Gastrocnemius medialis (tissue), 4 donors: ENCODE results near the gene BHLHE41. TPM values are rescaled to one million over a fixed set of nuclear protein-coding genes. Genes with fewer than 3 reads are reported as not detected.

Experiments used
- ATAC-seq, 2 donors: fragments of 150-250 bp; one replicate each; pipeline ENCODE4 v1.9.1; 2016
- DNase-seq, 2 donors: peaks; one replicate each; pipeline ENCODE4 v3.0.0-alpha.2; 2019
- H3K27ac ChIP-seq, 4 donors: fragments of 200-600 bp; sonication (generic); 1 replicate in 1 of 4; 2 replicates in 3 of 4; pipeline ENCODE4 v1.5.1; 2016 to 2018; ENCODE audit warnings: mild to moderate bottlenecking in 2 of 4, moderate library complexity in 1 of 4
- H3K27me3 ChIP-seq, 3 donors: fragments of 200-600 bp; sonication (generic) in 2 of 3; 1 replicate in 1 of 3; 2 replicates in 2 of 3; pipeline versions ENCODE4 v1.5.1 to v1.6.0; 2016 to 2019; ENCODE audit warnings: mild to moderate bottlenecking in 1 of 3, moderate library complexity in 1 of 3
- H3K36me3 ChIP-seq, 2 donors: fragments of 200-600 bp; sonication (generic) in 1 of 2; one replicate each; pipeline ENCODE4 v1.5.1; 2017 to 2018
- H3K4me1 ChIP-seq, 2 donors: fragments of 200-600 bp; sonication (generic) in 1 of 2; one replicate each; pipeline ENCODE4 v1.5.1; 2016 to 2017; ENCODE audit warnings: mild to moderate bottlenecking in 2 of 2
- H3K4me3 ChIP-seq, 4 donors: fragments of 200-600 bp; sonication (generic) in 3 of 4; 1 replicate in 1 of 4; 2 replicates in 3 of 4; pipeline ENCODE4 v1.5.1; 2016 to 2019; ENCODE audit warnings: mild to moderate bottlenecking in 2 of 4
- H3K9me3 ChIP-seq, 3 donors: fragments of 200-600 bp; sonication (generic) in 2 of 3; 1 replicate in 1 of 3; 2 replicates in 2 of 3; pipeline ENCODE4 v1.5.1; 2016 to 2019
- CTCF ChIP-seq, 5 experiments: fragments of 450-650 bp in 3 of 5; fragments of 200-600 bp in 2 of 5; sonication (generic) in 2 of 5; IDR thresholded peaks in 4 of 5; conservative IDR thresholded peaks in 1 of 5; 1 replicate in 4 of 5; 2 replicates in 1 of 5; pipeline ENCODE4 v1.5.1; 2016 to 2019; ENCODE audit warnings: antibody characterized with exemption in 5 of 5, mild to moderate bottlenecking in 3 of 5, moderate library complexity in 3 of 5
- POLR2A ChIP-seq, 2 donors: fragments of 450-650 bp; IDR thresholded peaks; one replicate each; pipeline ENCODE4 v1.6.1; 2017; ENCODE audit warnings: antibody characterized with exemption in 2 of 2, mild to moderate bottlenecking in 2 of 2, moderate library complexity in 2 of 2
- in situ Hi-C, 4 donors: fragments of 200-750 bp; cut with MboI; loops; one replicate each; pipeline versions ENCODE4 v1.15.0 to v1.8.0; 2017; ENCODE audit warnings: low sequenced_read_pairs in 4 of 4
- intact Hi-C: fragments of 100-400 bp; cut with DNase I; formaldehyde crosslinking; loops from one replicate; pipeline ENCODE4 v1.15.1; 2023; ENCODE audit warnings: low total_unique reads
- total RNA-seq, 4 donors: library from RNA; depleted of rRNA; stranded (reverse); fragments of >200 nt; gene quantifications; one replicate each; pipeline versions ENCODE4 v1.1.0 to v1.2.3, GENCODE V29; 2016

The BHLHE41 gene
- total RNA-seq, 4 donors from 2014 or later = 6.4 to 12.1 (median 9.5) TPM

GRCh38 chr12:26113181-26113654, 11.6 kb downstream of the BHLHE41 start:
- TF ChIP-seq CTCF (IDR thresholded peaks at IDR 0.05 in 4 of 5, conservative IDR thresholded peaks at IDR 0.05 in 1 of 5) (no peak), POLR2A (IDR thresholded peaks at IDR 0.05) (peak; percentile 27 to 28)
- Histone ChIP-seq H3K27ac (peak overlapping the region; percentile 95 to 100 (median 97)), H3K4me3 (peak overlapping the region; percentile 46 to 61 (median 50)), H3K27me3 (no peaks in the 10 kb centered on the region), H3K9me3 (no peaks in the 10 kb centered on the region), H3K36me3 (no peaks in the 10 kb centered on the region), H3K4me1 (peaks cover 80 to 84% of the 10 kb centered on the region in 2 donors)
- in situ Hi-C loops (loop anchor here in 1 of 4 donors (10.0 kb wide), 1 partner anchor 412 kb away; no protein-coding TSS in a partner anchor), intact Hi-C loops (loop anchor here (5.0 to 10.0 kb wide), 2 partner anchors 156 to 722 kb away; partner anchors contain the start of genes ITPR2 and RASSF8)
- ATAC-seq (peak; percentile 54 to 58), DNase-seq (peak; percentile 70 to 75)

- intact Hi-C loops = loop anchor here (5.0 to 10.0 kb wide), 2 partner anchors 155 to 722 kb away; partner anchors contain the start of genes ITPR2 and RASSF8
- ATAC-seq (peak in 1 of 2 donors; percentile 10), DNase-seq (no peak)
- peaks cover 80 to 84% of the 10 kb centered on the region in 2 donors for H3K4me1 ChIP-seq
- H3K9me3 ChIP-seq = no peaks in the 10 kb centered on the region
- H3K4me3 ChIP-seq = no peak overlapping the region
- in situ Hi-C loops = loop anchor here in 1 of 4 donors (10.0 kb wide), 1 partner anchor 412 kb away; no protein-coding TSS in a partner anchor
- H3K27ac ChIP-seq = peak overlapping the region; percentile 95 to 100 (median 97)
- no peaks in the 10 kb centered on the region for H3K27me3 ChIP-seq
- H3K36me3 ChIP-seq = no peaks in the 10 kb centered on the region
- TF ChIP-seq CTCF (IDR thresholded peaks at IDR 0.05 in 4 of 5, conservative IDR thresholded peaks at IDR 0.05 in 1 of 5) (no peak), POLR2A (IDR thresholded peaks at IDR 0.05) (no peak)
Observed at GRCh38 chr12:26112703-26113147, 12.1 kb downstream of the BHLHE41 start.

- Histone ChIP-seq H3K36me3 (no peaks in the 10 kb centered on the region), H3K9me3 (no peaks in the 10 kb centered on the region), H3K4me3 (no peak overlapping the region), H3K4me1 (peaks cover 80 to 81% of the 10 kb centered on the region in 2 donors), H3K27ac (peak overlapping the region; percentile 95 to 100 (median 97)), H3K27me3 (no peaks in the 10 kb centered on the region)
- no peak for DNase-seq
- no peak for ATAC-seq
- in situ Hi-C loops (loop anchor here in 1 of 4 donors (10.0 kb wide), 1 partner anchor 413 kb away; no protein-coding TSS in a partner anchor), intact Hi-C loops (loop anchor here (5.0 to 10.0 kb wide), 2 partner anchors 155 to 723 kb away; partner anchors contain the start of genes ITPR2 and RASSF8)
- TF ChIP-seq CTCF (IDR thresholded peaks at IDR 0.05 in 4 of 5, conservative IDR thresholded peaks at IDR 0.05 in 1 of 5) (no peak), POLR2A (IDR thresholded peaks at IDR 0.05) (no peak)
Observed at GRCh38 chr12:26112232-26112631, 12.6 kb downstream of the BHLHE41 start.

GRCh38 chr12:26109343-26109881, 15.4 kb downstream of the BHLHE41 start:
- no peaks in the 10 kb centered on the region for H3K9me3 ChIP-seq
- in situ Hi-C loops = no loop called here
- ATAC-seq (peak; percentile 44 to 55), DNase-seq (peak; percentile 83 to 84)
- intact Hi-C loops = loop anchor here (2.0 to 10.0 kb wide), 2 partner anchors 15 to 855 kb away; partner anchors contain the start of genes BHLHE41 and KRAS
- peaks cover 62 to 65% of the 10 kb centered on the region in 2 donors for H3K4me1 ChIP-seq
- peak in 1 of 2 donors; percentile 53 for TF ChIP-seq POLR2A (IDR thresholded peaks at IDR 0.05)
- no peak for TF ChIP-seq CTCF (IDR thresholded peaks at IDR 0.05 in 4 of 5, conservative IDR thresholded peaks at IDR 0.05 in 1 of 5)
- peak overlapping the region; percentile 91 to 100 (median 96) for H3K27ac ChIP-seq
- H3K36me3 ChIP-seq = no peaks in the 10 kb centered on the region
- peak overlapping the region in 3 of 4 donors; percentile 8 to 21 (median 19) for H3K4me3 ChIP-seq
- H3K27me3 ChIP-seq = no peaks in the 10 kb centered on the region
